Stimulated activated CD4-positive, alpha-beta T cell treated with anti-CD3 and anti-CD28 coated beads, TNF-alpha, amount 100 ng/mL, for 1 hour (primary cell): ENCODE data around the gene TOMM40.
"Not testable (repeated sequence)": the region's sequence is repeated elsewhere in the genome, so short reads cannot be mapped to it uniquely, and the experiment has no call there.

Experiments used
- DNase-seq, 3 donors: peaks; one replicate each; pipeline ENCODE4 v3.0.0-alpha.2; 2020; ENCODE audit warnings: low read depth in 3 of 3, low spot score in 1 of 3

Gene TOMM40

GRCh38 chr19:44871809-44872208, 19.2 kb upstream of the TOMM40 start:
- no peak for DNase-seq

- DNase-seq = no peak
These were observed 18.4 kb upstream of the TOMM40 start for GRCh38 chr19:44872661-44873060.

GRCh38 chr19:44874317-44874716, 16.7 kb upstream of the TOMM40 start:
- DNase-seq = no peak

DNA sequence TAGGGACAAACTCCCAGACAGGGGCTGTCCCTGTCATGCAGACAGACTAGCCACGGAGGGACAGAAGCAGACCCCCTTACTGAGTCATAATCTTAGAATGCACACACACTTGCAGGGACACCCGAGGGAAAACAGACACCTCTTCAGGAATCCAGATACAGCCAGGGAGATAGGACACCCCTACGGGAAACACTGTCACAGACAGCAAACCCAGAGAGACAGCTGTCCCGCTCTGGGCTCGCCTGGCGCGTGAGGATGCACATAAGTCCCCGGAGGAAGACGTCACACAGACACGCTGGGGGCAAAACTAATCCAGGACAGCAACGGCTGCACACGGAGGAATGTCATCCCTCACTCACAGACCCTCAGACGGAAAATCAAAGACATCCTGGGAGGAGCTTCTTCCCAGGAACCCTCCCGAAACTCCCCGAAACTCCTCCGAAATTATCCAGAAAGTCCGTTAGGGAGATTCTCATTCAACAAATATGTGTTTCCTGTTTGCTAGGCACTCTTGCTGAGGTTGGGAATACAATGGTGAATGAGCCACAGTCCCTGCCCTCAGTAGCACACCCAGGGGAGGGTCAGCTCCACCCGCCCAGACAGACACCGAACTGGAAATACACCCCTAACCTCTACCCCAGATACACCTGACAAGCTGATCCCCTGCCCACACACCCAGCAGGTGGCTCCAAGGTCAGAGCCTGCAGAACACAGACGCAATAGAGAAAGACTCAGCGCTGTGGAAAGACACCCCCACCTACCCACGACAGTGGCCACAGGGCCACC, 15.2 kb upstream of the TOMM40 start:
- no peak for DNase-seq

DNA sequence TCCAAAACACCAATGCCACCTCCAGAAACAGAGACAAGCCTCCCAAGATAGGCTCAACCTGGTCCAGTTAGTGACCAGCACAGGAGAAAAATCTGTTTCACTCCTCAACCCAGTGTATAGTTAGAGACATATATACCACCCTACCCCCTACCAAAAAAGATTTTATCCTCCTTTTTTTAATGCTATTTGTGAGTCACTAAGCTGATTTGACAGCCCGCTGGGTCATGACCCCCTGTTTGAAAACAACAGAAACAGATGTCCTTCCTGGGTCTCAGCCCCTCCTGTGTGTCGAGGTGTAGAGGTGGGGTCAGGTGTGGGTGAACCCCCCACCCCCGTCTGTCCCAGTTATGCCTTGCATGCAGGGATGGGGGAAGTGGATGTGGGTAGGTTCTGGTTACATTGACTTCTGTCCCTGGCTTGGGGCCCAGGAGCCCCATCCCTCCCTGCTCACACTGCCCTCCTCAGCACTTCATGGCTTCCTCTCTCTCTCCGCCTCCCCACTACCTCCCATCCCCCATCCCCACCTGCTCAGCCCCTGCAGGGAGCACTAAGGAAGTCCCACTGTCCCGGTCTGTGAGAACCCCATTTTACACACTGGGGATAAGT, 14.0 kb upstream of the TOMM40 start:
- no peak for DNase-seq

DNA sequence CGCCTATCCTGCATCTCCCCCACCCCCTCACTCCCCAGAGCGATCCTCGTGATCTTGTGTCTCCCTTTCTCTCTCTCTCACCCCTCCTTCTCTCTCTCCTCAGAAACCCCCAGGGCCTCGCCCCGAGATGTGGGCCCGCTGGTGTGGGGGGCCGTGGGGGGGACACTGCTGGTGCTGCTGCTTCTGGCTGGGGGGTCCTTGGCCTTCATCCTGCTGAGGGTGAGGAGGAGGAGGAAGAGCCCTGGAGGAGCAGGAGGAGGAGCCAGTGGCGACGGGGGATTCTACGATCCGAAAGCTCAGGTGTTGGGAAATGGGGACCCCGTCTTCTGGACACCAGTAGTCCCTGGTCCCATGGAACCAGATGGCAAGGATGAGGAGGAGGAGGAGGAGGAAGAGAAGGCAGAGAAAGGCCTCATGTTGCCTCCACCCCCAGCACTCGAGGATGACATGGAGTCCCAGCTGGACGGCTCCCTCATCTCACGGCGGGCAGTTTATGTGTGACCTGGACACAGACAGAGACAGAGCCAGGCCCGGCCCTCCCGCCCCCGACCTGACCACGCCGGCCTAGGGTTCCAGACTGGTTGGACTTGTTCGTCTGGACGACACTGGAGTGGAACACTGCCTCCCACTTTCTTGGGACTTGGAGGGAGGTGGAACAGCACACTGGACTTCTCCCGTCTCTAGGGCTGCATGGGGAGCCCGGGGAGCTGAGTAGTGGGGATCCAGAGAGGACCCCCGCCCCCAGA, 12.8 kb upstream of the TOMM40 start:
- no peak for DNase-seq

GRCh38 chr19:44879309-44880065, 11.6 kb upstream of the TOMM40 start:
- no peak for DNase-seq

GRCh38 chr19:44882063-44882462, 9.0 kb upstream of the TOMM40 start:
- DNase-seq = no peak

DNA sequence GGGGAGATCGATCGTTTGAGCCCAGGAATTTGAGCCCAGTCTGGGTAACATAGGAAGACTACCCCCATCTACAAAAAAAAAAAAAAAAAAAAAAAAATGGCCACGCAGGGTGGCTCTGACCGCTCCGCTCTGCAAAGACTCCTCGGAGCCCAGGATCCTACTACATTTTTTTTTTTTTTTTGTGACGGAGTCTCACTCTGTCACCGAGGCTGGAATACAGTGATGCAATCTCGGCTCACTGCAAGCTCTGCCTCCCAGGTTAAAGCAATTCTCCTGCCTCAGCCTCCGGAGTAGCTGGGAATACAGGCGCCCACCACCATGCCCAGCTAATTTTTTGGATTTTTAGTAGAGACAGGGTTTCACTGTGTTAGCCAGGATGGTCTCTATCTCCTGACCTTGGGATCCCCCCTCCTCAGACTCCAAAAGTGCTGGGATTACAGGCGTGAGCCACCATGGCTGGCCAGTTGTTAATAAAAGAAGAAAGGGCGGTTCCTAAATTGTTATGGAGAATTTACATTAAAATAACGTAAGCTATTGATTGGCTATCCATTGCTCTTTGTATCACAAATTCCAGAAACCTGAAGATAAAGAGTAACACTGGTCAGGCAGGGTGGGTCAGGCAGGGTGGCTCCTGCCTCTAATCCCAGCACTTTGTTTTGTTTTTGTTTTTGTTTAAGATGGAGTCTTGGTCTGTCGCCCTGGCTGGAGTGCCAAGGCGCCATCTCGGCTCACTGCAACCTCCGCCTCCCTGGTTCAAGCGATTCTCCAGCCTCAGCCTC, 8.2 kb upstream of the TOMM40 start:
- not testable (repeated sequence) for DNase-seq

GRCh38 chr19:44883922-44884321, 7.1 kb upstream of the TOMM40 start:
- no peak for DNase-seq

GRCh38 chr19:44884566-44884965, 6.5 kb upstream of the TOMM40 start:
- DNase-seq = no peak

DNA sequence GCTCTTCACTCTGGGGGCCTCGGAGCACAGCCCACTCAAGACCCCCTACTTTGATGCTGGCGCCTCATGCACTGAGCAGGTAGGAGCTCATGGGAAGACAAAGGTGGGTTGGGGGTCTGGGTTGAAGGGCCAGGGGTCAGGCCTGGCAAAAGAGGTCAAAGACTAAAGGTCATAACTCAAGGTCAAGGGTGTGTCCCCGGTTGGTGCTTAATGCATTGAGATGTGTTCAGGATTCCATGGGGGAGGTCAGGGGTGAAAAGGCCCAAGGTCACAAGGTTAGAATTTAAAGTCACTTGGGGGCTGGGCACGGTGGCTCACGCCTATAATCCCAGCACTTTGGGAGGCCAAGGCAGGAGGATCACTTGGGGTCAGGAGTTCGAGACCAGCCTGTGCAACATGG, 4.9 kb upstream of the TOMM40 start:
- no peak for DNase-seq

DNA sequence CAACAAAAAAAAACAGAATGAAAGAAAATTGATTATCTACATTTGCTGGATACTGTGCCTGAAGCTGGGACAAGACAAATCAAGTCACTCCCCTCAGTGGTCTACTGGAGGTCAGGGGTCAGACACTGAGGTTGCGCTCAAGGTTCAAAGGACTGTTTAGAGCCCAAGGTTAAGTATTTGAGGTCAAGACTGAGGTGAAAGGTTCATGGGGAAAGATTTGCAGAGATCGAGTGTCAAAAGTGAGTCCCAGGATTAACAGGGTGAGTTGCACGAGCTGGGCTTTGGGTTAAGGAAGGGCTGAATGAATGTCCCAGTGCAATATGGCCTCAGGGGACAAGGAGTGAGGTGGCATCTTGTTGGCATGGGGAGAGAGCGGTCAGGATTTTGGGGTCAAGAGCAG, 3.4 kb upstream of the TOMM40 start:
- DNase-seq = no peak

- not testable (repeated sequence) for DNase-seq
These were observed 2.7 kb upstream of the TOMM40 start for GRCh38 chr19:44888335-44888734.

- no peak for DNase-seq
These were observed 1.2 kb upstream of the TOMM40 start for GRCh38 chr19:44889830-44890365.

DNA sequence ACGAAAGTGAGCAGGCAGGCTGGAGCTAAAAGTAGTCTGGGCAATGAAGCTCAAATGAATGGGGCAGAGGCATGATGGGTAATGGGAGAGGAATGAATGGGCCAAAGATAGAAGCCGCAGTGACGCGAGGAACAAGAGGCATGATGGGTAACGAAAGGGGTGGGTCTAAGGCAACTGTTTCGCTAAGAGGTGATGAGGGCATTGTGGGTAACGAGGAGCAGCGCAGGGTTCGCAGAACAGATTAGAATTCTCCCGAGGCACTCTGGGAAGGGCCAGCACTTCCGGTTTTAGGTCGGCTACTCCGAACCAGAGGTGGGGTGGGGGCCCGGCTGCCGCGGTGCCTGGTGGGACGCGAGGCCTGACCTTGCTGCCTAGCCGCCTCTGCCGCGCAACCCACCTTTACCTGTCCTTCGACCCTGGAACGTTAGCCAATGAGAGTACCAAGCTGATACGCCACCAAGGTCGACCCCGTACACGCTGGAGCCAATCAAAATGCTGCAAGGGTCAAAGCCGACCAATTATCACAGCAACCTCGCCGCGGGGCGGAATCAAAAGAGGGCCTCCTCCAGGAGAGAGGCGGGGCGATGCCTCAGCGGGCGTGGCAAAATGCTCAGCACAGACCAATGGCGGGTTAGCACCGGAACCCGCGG, 563 bp upstream of the TOMM40 start:
- peak in 1 of 3 donors; percentile 99 for DNase-seq

DNA sequence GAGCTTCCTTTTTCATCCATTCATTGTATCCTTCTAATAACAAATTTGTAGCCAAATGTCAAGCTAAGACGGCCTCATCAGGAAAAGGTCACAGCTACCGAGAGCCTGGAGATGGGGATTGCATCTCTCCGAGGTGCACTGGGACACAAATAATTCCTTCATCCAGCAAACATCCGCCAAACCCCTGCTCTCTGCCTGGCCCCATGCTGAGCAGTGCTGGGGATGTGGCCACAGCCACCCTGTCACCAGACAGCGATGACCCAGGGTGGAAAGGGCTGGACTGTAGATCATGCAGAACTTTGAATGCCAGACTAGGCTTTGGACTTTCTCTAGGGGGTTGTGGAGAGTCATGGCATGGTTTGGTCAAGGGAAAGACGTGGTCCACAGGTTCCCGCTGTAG, 1.9 kb downstream of the TOMM40 start:
- DNase-seq = no peak

- DNase-seq = no peak
These were observed 2.4 kb downstream of the TOMM40 start for GRCh38 chr19:44893332-44894051.

DNA sequence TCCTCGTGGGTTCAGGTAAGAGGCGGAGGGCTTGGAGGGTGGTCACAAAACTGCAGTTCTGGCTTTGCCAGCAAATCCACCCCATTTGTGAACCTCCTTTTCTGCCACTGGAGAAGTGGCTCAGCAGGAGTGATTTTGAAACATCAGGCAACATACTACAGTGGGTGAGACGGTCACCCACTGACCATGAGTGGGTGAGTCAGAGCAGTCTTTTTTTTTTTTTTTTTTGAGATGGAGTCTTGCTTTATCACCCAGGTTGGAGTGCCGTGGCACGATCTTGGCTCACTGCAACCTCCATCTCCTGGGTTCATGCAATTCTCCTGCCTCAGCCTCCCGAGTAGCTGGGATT, 3.0 kb downstream of the TOMM40 start:
- no peak for DNase-seq
